Heart right ventricle (tissue), 16 donors: ENCODE results near the gene VSTM2B. TPM values are rescaled to one million over a fixed set of nuclear protein-coding genes. Genes with fewer than 3 reads are reported as not detected.

Source experiments
- ATAC-seq, 8 donors: fragments of 200-7000 bp; cut with Tn5 transposase; one replicate each; pipeline ENCODE4 v1.9.1; 2020; ENCODE audit warnings: mild to moderate bottlenecking in 8 of 8, moderate library complexity in 8 of 8, moderate number of reproducible peaks in 1 of 8
- DNase-seq, 2 donors: peaks; one replicate each; pipeline ENCODE4 v3.0.0-alpha.2; 2020
- H3K27ac ChIP-seq, 10 donors: fragments of 200-600 bp; sonication (generic) in 2 of 10; one replicate each; pipeline versions ENCODE4 v1.5.0 to v1.8.0; 2020 to 2022; ENCODE audit warnings: mild to moderate bottlenecking in 3 of 10
- H3K27me3 ChIP-seq, 7 donors: fragments of 200-600 bp; one replicate each; pipeline ENCODE4 v1.8.0; 2021 to 2022; ENCODE audit warnings: mild to moderate bottlenecking in 2 of 7
- H3K36me3 ChIP-seq, 9 donors: fragments of 200-600 bp; sonication (generic) in 1 of 9; one replicate each; pipeline versions ENCODE4 v1.5.0 to v1.8.0; 2020 to 2022; ENCODE audit warnings: mild to moderate bottlenecking in 2 of 9
- H3K4me1 ChIP-seq, 9 donors: fragments of 200-600 bp; sonication (generic) in 1 of 9; one replicate each; pipeline versions ENCODE4 v1.5.0 to v1.8.0; 2020 to 2022; ENCODE audit warnings: mild to moderate bottlenecking in 4 of 9
- H3K4me3 ChIP-seq, 10 donors: fragments of 200-600 bp; sonication (generic) in 2 of 10; one replicate each; pipeline versions ENCODE4 v1.5.0 to v1.8.0; 2020 to 2022; ENCODE audit warnings: mild to moderate bottlenecking in 7 of 10, moderate library complexity in 2 of 10
- H3K9me3 ChIP-seq, 11 donors: fragments of 200-600 bp in 10 of 11; sonication (generic) in 2 of 11; one replicate each; pipeline versions ENCODE4 v1.5.0 to v1.8.0; 2013 to 2022; ENCODE audit warnings: mild to moderate bottlenecking in 2 of 11, control low read depth in 1 of 11, moderate library complexity in 1 of 11
- WGBS, 2 donors: extraction: QIAGEN DNeasy Blood & Tissue Kit; methylation state at CpG; one replicate each; pipeline ENCODE4 v1.1.7; 2013; ENCODE audit warnings: inconsistent platforms in 1 of 2; 5-methylcytosine and 5-hydroxymethylcytosine counted together
- intact Hi-C, 10 donors: fragments of 100-400 bp; cut with DNase I; formaldehyde crosslinking; loops; one replicate each; pipeline versions ENCODE4 v1.11.1 to v1.14.2; 2022
- polyA plus RNA-seq, 2 donors: library from polyadenylated mRNA; stranded (reverse); fragments of 200-250 nt; gene quantifications; one replicate each; pipeline ENCODE4 v1.2.3, GENCODE V29; 2013
- total RNA-seq, 10 donors: library from RNA; stranded (reverse); fragmentation: NEBNext Ultra II Directional in 3 of 10; extraction: Animal tissue kit (Norgen Biotek cat#: 25700) in 3 of 10; gene quantifications; one replicate each; pipeline versions ENCODE4 v1.2.1 to v1.2.4, GENCODE V29; 2021 to 2023
- TF ChIP-seq, protein P1 (sequence below), 9 donors: fragments of 200-600 bp; sonication (generic) in 2 of 9; IDR thresholded peaks; one replicate each; pipeline versions ENCODE4 v1.5.0 to v1.8.0; 2021 to 2022; ENCODE audit warnings: antibody characterized with exemption in 9 of 9, mild to moderate bottlenecking in 5 of 9, moderate library complexity in 1 of 9
- donor health status: Arrhythmogenic right ventricular cardiomyopathy.
- donor health status: ischemic (EF 13 %, LVEDD 7.1; RV severe dilation, severe dysfunction).
- donor health status: healthy with polysubstance abuse.
- donor health status: DM: no; HTN: yes; CAD: no.
- donor health status: DM: no; HTN: no; CAD: no.
- donor health status: ischemic (EF 25% LVEDD 6.9; RV normal size, moderate dysfunction).
- donor health status: ischemic (EF 25% LVEDD 5.7; RV mildly dilated, moderate dysfunction).
- donor health status: healthy.
- donor health status: DM: yes; HTN: yes; CAD: no.
- donor health status: Ischemic cardiomyopathy.
- donor health status: ischemic (EF 35%, LVEDD 5.7; RV mildly dilated, moderate dysfunction).
- donor health status: nonischemic (EF 11% LVEDD 7.7; RV severe dilation, severe dysfunction).
- donor health status: DM: yes; HTN: yes; CAD: no.
- donor health status: PGD.
- donor health status: ischemic (EF 29% LVEDD 5.4; RV normal size, mild dysfunction).
- donor health status: nonischemic (EF 23%, LVEDD 6.1; RV moderate dilation, normal function).

VSTM2B gene
- total and polyA plus RNA-seq, 12 donors, result not detected

DNA sequence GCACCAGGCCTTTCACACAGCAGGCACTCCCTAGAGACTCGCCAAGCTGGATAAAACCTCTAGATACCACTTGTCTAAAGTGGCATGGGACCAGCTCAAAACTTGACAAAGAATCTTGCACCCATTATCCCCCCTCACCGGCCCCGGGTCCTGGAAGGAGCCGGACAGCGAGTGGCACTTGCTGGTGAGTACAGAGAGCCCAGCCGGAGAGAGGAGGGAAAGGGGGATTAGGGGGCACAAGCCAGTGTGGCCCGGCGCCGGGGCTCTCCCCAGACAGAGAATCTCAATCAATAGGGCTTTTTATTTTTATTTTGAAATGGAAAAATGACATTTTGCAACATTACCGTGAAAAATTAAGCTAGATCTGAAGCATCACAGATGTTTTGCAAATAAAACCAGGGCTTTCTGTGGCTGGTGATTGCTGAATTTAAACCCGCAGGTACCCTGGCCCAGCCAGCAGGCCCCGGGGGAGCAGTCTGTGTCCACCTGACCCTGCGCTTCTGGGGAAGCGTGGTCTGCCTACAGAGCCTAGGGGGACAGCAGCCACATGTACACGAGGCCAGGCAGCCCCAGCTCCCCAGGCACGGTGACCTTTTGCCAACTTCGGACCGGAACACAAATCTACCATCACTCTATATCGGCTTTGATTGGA is 10.0 kb upstream of the VSTM2B start:
- no peak for DNase-seq
- intact Hi-C loops, result no loop called here
- no peak for ATAC-seq
- Histone ChIP-seq H3K9me3 (no peaks in the 10 kb centered on the region), H3K36me3 (no peaks in the 10 kb centered on the region), H3K27me3 (peaks cover 0 to 42% (median 13%) of the 10 kb centered on the region in 7 donors), H3K27ac (no peak overlapping the region), H3K4me1 (no peaks in the 10 kb centered on the region), H3K4me3 (no peak overlapping the region)
- 77 to 80% methylated on average over 19 of the region's 19 CpGs for WGBS, 2 donors
- TF ChIP-seq, protein P1, sequence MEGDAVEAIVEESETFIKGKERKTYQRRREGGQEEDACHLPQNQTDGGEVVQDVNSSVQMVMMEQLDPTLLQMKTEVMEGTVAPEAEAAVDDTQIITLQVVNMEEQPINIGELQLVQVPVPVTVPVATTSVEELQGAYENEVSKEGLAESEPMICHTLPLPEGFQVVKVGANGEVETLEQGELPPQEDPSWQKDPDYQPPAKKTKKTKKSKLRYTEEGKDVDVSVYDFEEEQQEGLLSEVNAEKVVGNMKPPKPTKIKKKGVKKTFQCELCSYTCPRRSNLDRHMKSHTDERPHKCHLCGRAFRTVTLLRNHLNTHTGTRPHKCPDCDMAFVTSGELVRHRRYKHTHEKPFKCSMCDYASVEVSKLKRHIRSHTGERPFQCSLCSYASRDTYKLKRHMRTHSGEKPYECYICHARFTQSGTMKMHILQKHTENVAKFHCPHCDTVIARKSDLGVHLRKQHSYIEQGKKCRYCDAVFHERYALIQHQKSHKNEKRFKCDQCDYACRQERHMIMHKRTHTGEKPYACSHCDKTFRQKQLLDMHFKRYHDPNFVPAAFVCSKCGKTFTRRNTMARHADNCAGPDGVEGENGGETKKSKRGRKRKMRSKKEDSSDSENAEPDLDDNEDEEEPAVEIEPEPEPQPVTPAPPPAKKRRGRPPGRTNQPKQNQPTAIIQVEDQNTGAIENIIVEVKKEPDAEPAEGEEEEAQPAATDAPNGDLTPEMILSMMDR (IDR thresholded peaks at IDR 0.05), result no peak

- peaks cover 0 to 43% (median 13%) of the 10 kb centered on the region in 7 donors for H3K27me3 ChIP-seq
- TF ChIP-seq, protein P1 (IDR thresholded peaks at IDR 0.05), result no peak
- H3K27ac ChIP-seq, result no peak overlapping the region
- DNase-seq, result no peak
- WGBS, 2 donors, result 81 to 90% methylated on average over 9 of the region's 9 CpGs
- H3K36me3 ChIP-seq, result no peaks in the 10 kb centered on the region
- ATAC-seq, result peak in 1 of 8 donors; percentile 48
- H3K9me3 ChIP-seq, result no peaks in the 10 kb centered on the region
- H3K4me1 ChIP-seq, result no peaks in the 10 kb centered on the region
- intact Hi-C loops, result no loop called here
- H3K4me3 ChIP-seq, result no peak overlapping the region
Observed at GRCh38 chr19:29516358-29516725, 9.5 kb upstream of the VSTM2B start.

GRCh38 chr19:29516821-29517395 is 8.9 kb upstream of the VSTM2B start:
- TF ChIP-seq, protein P1 (IDR thresholded peaks at IDR 0.05), result no peak
- Histone ChIP-seq H3K4me1 (no peaks in the 10 kb centered on the region), H3K36me3 (no peaks in the 10 kb centered on the region), H3K9me3 (no peaks in the 10 kb centered on the region), H3K27me3 (peaks cover 0 to 48% (median 17%) of the 10 kb centered on the region in 7 donors), H3K27ac (no peak overlapping the region), H3K4me3 (no peak overlapping the region)
- DNase-seq, result no peak
- WGBS, 2 donors, result 71 to 75% methylated on average over 9 of the region's 9 CpGs
- intact Hi-C loops, result no loop called here
- no peak for ATAC-seq

- WGBS, 2 donors, result 70 to 74% methylated on average over 4 of the region's 4 CpGs
- intact Hi-C loops, result no loop called here
- TF ChIP-seq, protein P1 (IDR thresholded peaks at IDR 0.05), result no peak
- ATAC-seq (no peak), DNase-seq (no peak)
- Histone ChIP-seq H3K4me3 (no peak overlapping the region), H3K27me3 (peaks cover 0 to 53% (median 19%) of the 10 kb centered on the region in 7 donors), H3K36me3 (no peaks in the 10 kb centered on the region), H3K27ac (no peak overlapping the region), H3K9me3 (no peaks in the 10 kb centered on the region), H3K4me1 (no peaks in the 10 kb centered on the region)
Observed at GRCh38 chr19:29517412-29517811, 8.4 kb upstream of the VSTM2B start.
